GM19397 (cell line): ENCODE results near the gene REL.
"Not testable (repeated sequence)": the region's sequence is repeated elsewhere in the genome, so short reads cannot be mapped to it uniquely, and the experiment has no call there.

Source experiments
- ATAC-seq: cut with Tn5 transposase; IDR thresholded peaks from one replicate; pipeline ENCODE4 v1.9.1; 2021; ENCODE audit warnings: mild to moderate bottlenecking, moderate library complexity; ENCODE audit not compliant: unreplicated experiment

Gene REL

DNA sequence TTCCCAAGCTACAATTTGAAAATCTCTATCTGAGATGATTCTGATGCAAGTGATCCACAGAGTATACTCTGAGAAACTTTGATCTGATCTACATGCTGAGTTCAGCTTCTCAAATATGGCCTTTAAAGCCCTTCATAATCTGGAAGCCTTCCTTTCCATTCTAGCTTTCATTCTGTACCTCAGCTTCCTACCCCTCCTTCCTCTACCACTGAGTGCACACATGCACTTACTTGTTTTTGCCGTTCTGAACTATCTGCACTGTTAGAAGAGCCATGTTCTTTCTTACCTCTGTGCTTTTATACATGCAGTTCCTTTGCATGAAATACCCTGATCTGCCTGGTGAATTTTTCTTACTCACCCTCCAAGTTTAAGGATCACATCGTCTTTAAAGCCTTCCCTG, 25.0 kb downstream of the REL start:
- ATAC-seq = no peak

DNA sequence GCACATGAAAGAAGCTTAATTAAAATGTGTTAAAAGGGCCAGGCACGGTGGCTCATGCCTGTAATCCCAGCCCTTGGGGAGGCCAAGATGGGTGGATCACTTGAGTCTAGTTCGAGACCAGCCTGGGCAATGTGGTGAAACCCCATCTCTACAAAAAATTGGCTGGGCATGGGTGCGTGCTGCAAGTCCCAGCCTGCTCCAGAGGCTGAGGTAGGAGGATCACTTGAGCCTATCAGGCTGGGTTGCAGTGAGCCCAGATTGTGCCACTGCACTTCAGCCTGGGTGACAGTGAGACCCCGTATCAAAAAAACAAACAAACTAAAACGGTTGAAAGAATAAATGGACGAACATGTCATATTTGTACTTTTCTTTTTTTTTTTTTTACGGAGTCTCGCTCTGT, 26.0 kb downstream of the REL start:
- ATAC-seq = no peak

GRCh38 chr2:60925994-60926740, 44.8 kb downstream of the REL start:
- no peak for ATAC-seq

GRCh38 chr2:60926741-60927552, 45.6 kb downstream of the REL start:
- no peak for ATAC-seq

GRCh38 chr2:60932061-60932460, 50.7 kb downstream of the REL start:
- ATAC-seq = not testable (repeated sequence)

DNA sequence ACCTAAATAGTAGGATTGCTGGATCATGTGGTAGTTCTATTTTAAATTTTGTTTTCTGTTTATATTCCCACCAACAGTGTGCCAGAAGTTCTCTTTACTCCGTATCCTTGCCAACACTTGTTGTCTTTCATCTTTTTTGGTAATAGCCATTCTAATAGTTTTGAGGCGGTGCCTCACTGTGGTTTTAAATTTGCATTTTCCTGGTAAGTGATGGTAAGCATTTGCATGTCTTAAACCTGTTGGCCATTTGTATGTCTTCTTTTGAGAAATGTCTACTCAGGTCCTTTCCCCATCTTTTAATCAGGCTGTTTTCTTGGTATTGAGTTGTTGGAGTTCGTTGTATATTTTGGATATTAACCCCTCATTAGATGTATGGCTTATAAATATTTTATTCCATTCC, 51.6 kb downstream of the REL start:
- ATAC-seq = no peak

DNA sequence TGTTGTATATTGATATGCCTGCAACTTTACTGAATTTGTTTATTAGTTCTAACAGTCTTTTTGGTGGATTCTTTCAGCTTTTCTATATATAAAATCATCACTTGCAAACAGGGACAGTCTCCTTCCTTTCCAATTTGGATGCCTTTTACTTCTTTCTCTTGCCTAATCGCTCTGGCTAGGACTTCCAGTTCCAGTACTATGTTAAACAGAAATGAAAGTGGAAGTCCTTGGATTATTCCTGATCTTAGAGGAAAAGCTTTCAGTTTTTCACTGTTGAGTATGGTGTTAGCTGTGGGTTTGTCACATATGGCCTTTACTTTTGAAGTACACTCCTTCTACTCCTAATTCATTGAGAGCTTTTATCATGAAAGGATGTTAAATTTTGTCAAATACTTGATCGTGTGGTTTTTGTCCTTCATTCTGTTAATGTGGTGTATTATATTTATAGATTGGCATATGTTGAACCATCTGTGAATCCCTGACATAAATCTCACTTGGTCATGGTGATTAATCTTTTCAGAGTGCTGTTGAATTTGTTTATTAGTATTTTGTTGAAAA, 52.9 kb downstream of the REL start:
- ATAC-seq = no peak

DNA sequence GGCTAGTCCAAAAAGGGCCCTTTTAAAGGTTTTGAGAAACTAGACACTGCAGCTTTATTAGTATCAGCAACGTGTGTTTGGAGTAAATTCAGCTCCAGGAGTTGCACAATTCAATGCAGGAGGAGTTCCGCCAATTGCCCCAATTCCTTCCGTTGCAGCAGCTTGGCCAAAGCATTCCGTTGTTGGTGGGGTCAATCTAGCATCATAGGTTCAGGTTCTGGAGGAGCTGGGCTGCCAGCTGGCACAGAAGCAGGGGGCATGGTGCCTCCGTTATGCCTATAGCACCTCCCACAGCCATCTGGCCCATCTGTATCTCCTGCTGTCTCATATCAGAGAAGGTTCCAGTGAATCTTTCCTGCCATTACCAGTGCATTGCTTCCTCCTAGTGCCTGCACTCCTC, 55.4 kb downstream of the REL start:
- no peak for ATAC-seq

- no peak for ATAC-seq
Observed at GRCh38 chr2:60938301-60938700, 56.9 kb downstream of the REL start.

GRCh38 chr2:60939622-60940021, 58.2 kb downstream of the REL start:
- ATAC-seq = no peak

DNA sequence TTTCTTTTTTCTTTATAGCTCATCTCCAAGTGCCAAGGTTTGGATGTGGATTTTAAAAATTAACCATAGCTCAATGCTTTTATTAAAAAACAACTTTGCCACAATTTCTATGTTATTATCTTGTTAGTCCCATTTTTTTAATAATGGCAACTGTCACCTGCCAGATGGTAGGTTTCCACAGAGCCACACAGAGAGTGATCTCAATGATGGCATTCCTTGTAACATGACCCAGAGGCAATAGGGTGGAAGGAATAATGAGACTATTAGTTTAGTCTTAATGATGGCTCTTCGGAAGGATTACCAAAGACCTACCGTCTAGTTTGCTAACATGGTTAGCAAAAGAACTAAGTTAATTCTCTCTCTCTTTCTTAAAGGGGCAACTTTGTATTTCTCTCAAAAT, 64.0 kb downstream of the REL start:
- ATAC-seq = no peak

- no peak for ATAC-seq
Observed at GRCh38 chr2:60947056-60947455, 65.7 kb downstream of the REL start.

- no peak for ATAC-seq
Observed at GRCh38 chr2:60948161-60948560, 66.8 kb downstream of the REL start.

GRCh38 chr2:60948926-60949579, 67.7 kb downstream of the REL start:
- no peak for ATAC-seq

DNA sequence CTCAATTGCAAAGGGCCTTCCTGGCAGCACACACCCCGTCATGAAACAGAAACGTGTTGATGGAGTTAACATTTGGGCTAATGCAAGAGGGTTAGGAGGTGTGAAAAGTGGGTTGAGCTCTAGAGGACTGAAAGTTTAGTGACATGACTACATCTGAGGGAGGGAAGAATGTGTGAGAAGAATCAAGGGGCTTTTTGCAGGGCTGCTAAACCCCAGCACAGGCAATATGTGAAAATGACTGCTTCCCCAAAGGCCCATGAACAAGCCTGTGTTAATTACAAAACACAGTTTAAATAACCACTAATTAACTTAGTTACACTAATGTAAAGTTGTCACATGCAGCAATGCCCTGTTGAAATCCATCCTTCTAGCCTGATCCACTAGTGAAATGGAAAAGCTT, 72.8 kb downstream of the REL start:
- no peak for ATAC-seq

DNA sequence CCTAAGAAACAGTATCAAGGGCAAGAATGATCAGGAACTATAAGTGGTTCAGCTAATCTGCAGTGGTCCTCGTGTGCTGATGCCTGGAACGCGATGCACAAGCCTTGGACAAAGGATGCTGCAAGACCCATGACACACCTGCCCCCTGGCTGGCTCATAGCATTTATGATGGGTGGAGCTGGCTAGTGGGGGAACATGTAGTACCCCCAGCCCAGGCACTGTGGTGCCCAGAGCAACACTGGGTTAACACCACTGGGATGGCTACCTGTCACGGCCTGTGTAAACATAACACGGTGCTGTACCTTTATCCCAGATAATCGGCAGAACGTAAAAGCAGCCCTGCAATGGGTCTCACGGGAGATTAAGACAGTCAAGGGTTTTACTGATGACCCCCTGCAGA, 75.8 kb downstream of the REL start:
- ATAC-seq = no peak

DNA sequence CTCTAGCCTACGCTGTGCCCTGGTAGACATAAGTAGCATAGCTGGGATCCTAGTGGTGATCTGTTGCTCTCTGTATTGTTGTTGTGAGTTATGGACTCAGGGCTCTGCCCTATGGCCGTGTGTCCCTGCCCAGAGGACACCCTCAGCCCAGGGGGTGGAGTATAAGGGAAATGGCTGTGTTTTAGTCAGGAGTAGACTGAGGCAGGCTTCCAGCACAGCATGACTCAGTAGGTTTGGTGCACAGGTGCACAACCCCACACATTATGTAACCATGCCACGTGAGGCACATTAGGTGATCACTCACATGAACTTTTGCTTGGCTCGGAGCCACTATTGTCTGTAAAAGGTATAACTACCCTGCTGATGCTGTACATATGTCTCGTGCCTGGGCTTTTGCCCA, 76.3 kb downstream of the REL start:
- ATAC-seq = no peak

DNA sequence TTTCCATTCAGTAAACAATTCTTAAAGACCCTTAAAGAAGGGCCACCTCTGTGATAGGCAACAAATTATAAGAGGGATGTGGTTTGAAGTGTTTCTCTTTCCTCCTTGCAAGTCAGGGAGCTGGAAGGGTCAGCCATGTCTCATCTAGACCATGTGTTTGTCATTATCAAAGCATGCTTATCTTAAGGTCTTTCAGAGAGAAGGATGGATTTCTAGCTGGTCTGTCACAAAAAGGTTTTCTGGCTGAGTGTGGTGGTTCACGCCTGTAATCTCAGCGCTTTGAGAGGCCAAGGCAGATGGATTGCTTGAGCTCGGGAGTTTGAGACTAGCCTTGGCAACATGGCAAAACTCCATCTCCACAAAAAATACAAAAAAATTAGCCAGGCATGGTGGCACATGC, 77.0 kb downstream of the REL start:
- no peak for ATAC-seq

GRCh38 chr2:60958800-60959199, 77.4 kb downstream of the REL start:
- no peak for ATAC-seq

GRCh38 chr2:60959501-60959900, 78.1 kb downstream of the REL start:
- no peak for ATAC-seq

DNA sequence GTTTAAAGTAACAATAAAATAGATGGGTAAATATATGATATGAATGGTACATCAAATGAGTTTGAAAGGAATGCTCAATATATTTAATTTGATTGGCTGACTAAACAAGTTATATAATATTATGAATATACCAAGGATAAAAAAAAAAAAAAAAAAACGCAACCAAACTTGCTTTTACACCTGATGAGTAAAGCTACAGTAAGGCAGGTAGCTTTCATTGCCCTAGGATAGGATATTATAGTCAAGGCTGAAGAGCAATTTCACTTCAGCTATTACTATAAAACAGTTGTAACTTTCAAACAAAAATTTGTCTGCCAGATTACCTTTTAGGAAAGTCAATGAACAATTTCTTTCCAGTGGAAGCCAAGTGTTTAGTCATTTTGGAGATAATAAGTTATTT, 79.3 kb downstream of the REL start:
- ATAC-seq = no peak

DNA sequence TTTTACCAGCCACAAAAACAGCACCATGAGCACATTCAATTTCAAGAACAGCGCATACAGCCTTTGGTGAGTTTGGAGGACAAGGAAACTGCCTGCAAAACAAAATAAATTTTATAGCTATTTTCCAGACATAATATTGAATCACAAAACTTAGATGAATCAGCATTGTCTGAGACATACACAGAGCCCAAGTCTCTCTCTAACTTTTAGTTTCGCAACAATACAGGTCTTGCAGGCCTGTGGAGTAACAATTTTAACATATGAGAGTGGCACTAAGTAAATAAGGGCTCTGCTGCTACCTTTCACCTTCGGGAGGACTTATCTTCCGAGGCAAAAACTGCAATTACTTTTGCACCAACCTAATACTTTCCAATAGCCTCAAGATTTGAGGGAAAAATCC, 80.1 kb downstream of the REL start:
- no peak for ATAC-seq
